Right ventricle myocardium superior (tissue), 1 donor: ENCODE measurements around the gene CTNNA1. TPM values are rescaled to one million over a fixed set of nuclear protein-coding genes. Genes with fewer than 3 reads are reported as not detected.
A peak's percentile ranks its signal among the peaks of the same experiment; 100 is the strongest.

ENCODE experiments used
- ATAC-seq: fragments of 200-7000 bp; cut with Tn5 transposase; one replicate; pipeline ENCODE4 v1.9.1; 2020; ENCODE audit warnings: mild to moderate bottlenecking; ENCODE audit not compliant: poor library complexity
- DNase-seq: peaks from one replicate; pipeline ENCODE4 v3.0.0-alpha.2; 2020
- intact Hi-C: fragments of 100-400 bp; cut with DNase I; formaldehyde crosslinking; loops from one replicate; pipeline ENCODE4 v1.11.2; 2022
- total RNA-seq: library from RNA; stranded (reverse); fragmentation: NEBNext Ultra II Directional; extraction: Animal tissue kit (Norgen Biotek cat#: 25700); gene quantifications from one replicate; pipeline ENCODE4 v1.2.1, GENCODE V29; 2021
- donor health status: DM: no; HTN: yes; CAD: no; lungs with severe emphysema.

CTNNA1 gene
- total RNA-seq, 1 donor from 2014 or later = 297 TPM

GRCh38 chr5:138873466-138874221, 120.4 kb downstream of the CTNNA1 start:
- DNase-seq (no peak), ATAC-seq (peak; percentile 42)
- intact Hi-C loops = no loop called here

- intact Hi-C loops = no loop called here
- no peak for DNase-seq
- no peak for ATAC-seq
Measured at GRCh38 chr5:138874241-138874640, 121.0 kb downstream of the CTNNA1 start.

DNA sequence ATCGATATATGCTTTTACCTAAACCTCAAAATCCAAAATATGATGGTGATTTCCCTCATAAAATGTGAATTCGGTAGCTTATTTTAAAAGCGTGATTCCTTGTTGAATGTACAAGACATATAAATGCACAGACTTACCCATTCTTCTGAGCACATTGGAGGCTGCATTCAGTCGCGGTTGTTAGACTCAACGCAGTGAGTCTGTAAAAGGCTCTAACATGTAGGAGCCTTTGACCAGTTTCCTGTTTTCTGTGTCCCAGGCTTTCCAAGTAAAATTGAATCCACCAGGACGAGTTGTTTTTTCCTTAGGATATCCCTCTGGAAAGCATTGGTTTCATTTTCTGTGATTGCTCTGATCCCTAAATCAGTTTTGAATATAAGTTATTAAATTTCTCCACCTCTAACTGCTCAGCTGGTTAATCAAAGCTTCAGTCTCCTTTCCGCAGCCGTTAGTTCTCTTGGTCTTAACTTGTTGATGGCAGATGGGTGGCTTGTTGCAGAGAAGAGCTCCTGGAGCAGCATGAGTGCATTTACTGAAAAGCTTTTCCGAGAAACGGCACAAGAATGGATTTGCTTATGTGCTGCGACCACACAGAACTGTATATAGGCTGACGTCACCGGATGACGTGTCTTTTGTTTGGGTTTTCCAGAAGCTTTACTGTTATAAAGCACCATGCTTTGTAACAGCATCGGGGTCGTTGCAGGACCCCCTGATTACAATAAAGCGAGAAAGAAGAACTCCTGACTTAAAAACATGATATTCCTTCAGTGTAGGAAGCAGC, 121.7 kb downstream of the CTNNA1 start, which contains the start of gene LRRTM2:
Gene LRRTM2 (minus strand): TSS at position 565 of the 781 bp plus-strand sequence. CDS start 424 bp downstream, at position 141.
- DNase-seq = no peak
- intact Hi-C loops = no loop called here
- ATAC-seq = no peak

GRCh38 chr5:138875552-138875875, 122.3 kb downstream of the CTNNA1 start:
- intact Hi-C loops = no loop called here
- no peak for ATAC-seq
- DNase-seq = no peak

GRCh38 chr5:138875946-138876345, 122.7 kb downstream of the CTNNA1 start:
- ATAC-seq (no peak), DNase-seq (no peak)
- intact Hi-C loops = no loop called here

GRCh38 chr5:138876811-138877210, 123.6 kb downstream of the CTNNA1 start:
- DNase-seq (no peak), ATAC-seq (no peak)
- intact Hi-C loops = no loop called here

DNA sequence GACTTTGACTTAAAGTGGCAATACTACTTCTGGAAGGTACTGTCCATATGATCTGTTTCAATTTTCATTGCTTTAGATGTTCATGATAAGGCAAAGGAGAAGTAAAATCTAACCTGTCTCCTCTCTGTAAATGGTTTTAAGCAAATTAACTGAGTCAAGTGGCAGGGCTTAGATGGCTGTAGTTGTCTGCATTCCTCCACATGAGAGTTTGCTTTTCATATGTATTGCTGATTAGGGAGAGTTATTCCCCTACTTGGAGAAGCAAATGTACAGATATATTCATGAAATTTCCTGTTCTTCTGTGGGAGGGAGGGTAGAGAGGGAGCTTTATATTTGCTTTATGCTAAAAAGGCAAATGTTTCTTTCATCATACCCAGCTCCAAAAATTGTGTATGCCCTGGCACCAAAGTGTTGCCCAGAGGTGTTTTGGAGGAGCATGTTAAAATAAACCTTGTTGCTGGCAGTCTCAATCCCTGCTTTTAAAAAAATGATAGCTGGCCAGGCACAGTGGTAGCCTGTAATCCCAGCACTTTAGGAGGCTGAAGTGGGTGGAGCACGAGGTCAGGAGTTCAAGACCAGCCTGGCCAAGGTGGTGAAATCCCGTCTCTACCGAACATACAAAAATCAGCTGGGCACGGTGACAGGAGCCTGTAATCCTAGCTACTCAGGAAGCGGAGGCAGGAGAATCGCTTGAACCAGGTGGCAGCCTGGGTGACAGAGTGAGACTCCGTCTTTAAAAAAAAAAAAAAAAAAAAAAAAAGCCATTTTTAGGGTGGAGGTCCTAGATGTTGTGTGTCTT, 125.4 kb downstream of the CTNNA1 start:
- DNase-seq = no peak
- ATAC-seq = peak; percentile 37
- intact Hi-C loops = no loop called here

DNA sequence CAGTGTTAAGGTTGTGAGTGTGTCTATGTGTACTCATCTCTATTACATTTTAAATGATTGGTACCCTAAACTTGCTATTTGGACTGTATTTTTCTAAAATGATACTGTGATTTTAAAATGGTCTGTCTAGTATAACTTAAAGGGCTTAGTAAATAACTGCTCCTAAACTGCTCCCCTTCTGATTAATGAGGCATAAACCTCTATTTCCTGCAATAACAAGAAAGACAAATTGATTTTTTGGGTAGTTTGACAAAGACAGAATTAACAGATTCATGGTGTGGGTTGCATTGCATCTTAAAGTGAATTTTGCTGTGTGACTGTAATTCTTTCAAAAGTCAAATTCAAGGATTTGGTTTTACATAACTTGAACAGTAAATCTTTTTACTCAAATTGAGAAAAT, 130.0 kb downstream of the CTNNA1 start:
- DNase-seq = no peak
- ATAC-seq = no peak
- intact Hi-C loops = no loop called here

DNA sequence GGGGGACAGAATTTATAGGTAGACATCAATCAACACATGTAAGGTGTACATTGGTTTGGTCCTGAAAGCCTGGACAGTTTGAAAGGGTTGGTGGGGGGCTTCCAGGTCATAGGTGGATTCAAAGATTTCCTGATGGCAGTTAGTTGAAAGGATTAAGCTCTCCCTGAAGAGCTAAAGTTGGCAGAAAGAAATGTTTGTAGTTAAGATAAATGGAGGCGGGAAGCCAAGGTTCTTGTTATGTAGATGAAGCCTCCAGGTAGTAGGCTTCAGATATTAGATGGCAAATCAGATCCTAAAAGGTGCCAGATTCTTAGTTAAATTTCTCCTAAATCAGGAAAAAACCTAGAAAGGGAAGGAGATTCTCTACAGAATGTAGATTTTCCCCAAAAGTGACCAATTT, 130.9 kb downstream of the CTNNA1 start:
- no peak for ATAC-seq
- DNase-seq = no peak
- intact Hi-C loops = no loop called here

- no peak for DNase-seq
- intact Hi-C loops = no loop called here
- no peak for ATAC-seq
Measured at GRCh38 chr5:138884554-138884953, 131.3 kb downstream of the CTNNA1 start.

GRCh38 chr5:138889994-138890393, 136.8 kb downstream of the CTNNA1 start:
- DNase-seq (no peak), ATAC-seq (no peak)
- intact Hi-C loops = no loop called here

DNA sequence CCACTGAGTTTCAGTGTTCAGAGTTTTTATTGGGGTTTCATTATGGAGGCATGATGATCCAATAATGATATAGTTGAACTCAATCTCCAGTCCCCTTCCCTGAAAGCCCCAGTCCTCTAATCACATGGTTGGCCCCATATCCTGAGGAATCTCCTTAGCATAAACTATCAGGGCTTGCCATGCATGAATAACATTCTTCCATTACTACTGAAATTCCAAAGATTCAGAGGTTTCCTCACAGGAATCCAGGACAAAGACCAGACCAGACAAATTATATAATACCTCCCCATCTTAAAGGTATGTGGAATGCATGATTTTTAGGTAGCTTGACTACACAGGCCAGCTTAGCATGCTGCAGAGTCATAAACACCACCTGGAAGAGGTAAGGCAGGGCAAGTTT, 137.4 kb downstream of the CTNNA1 start:
- no peak for DNase-seq
- intact Hi-C loops = no loop called here
- no peak for ATAC-seq

DNA sequence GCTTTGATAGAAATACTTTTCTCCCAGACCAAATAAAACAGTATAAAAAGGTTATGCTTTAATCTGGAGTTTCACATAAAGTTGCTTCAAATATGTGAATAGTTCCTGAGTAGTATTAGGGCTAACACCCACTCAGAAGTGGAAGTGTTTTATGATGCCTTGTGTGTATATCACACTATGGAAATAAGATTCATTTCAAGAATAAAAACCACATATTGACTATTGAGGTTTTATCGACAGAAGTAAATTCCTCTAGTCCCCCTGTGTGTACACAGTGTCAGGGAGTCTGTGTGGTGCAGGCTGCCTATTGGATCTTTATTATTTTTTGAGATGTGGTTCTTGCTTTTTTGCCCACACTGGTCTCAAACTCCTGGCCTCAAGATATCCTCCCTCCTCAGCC, 142.7 kb downstream of the CTNNA1 start:
- intact Hi-C loops = no loop called here
- no peak for DNase-seq
- ATAC-seq = no peak

DNA sequence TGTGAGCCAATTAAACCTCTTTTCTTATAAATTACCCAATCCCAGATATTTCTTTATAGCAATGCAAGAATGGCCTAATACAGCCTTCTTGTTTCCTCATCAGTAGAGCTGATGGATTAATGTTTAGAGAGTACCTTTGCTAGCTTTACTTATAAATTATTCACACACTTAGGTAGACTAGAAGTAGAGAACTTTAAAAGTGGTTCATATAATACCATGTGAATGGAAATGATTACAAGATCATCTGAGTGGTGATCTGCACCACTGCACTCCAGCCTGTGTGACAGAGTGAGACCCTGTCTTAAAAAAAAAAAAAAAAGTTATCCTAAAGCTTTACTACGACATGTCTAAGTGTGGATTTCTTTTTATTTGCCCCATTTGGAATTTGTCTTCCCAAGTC, 145.1 kb downstream of the CTNNA1 start:
- no peak for DNase-seq
- intact Hi-C loops = no loop called here
- no peak for ATAC-seq

- intact Hi-C loops = no loop called here
- DNase-seq = no peak
- no peak for ATAC-seq
Measured at GRCh38 chr5:138898742-138899141, 145.5 kb downstream of the CTNNA1 start.

DNA sequence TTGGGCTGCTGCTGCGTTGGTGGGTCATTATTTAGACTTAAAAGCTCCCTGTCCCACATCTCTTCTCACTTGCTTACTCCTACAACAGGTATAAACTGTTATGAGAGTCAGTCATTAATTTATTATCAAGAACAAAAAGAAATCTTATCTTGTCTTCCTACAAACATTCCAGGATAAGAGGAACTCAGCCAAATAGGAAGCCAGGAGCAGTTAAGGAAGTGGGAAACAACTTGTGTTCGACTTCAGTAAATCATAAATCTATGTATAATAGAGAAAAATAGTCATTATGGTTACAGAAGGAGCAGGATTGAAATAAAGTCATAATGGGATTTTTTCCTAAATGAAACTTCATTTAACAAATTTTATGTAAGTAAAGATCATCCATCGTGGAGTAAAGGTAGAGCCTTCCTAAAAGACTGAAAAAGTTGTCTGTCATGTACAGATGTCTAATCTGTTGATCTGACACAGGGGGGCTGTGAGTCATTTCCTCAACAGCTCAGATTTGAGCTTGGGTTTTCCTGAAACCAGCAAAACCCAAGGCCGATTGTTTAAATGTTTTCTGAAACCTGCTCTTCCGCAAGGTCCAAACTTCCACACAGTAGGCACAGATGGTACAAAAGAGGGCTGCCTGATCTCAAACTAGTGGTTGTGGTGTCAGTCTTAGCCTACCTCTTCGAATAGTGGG, 147.2 kb downstream of the CTNNA1 start:
- intact Hi-C loops = no loop called here
- DNase-seq = no peak
- ATAC-seq = no peak

GRCh38 chr5:138901716-138902115, 148.5 kb downstream of the CTNNA1 start:
- no peak for DNase-seq
- no peak for ATAC-seq
- intact Hi-C loops = no loop called here

DNA sequence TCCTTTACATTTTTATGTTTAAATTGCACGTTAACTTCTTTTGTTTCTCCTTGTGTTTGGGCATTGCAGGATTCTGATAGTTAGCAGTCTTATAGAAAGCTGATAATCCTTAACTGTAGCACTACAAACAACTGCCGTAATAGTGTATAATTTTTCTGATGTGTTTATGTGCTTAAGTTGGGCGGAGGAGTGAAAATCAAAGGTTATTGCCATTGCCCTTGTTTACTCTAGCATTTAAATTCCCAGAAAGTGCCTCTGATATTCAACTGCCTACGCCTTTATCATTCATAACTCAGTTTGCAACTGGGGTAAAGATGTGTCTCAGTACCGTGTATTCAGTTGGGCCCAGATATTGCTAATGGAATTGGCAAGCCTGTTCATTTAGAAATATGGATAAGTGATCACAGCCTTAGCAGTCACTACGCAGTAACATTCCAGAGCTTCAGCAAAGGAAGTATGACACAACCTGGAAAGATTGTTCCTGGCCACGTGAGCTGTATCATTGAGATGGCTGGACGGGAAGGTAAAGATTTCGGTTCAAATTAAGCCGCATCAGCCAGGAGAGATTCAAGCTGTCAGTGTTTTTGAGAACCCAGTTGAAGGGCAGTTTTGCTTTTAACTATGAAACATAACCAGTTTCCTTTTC, 150.0 kb downstream of the CTNNA1 start:
- intact Hi-C loops = no loop called here
- DNase-seq (no peak), ATAC-seq (peak; percentile 35)

- intact Hi-C loops = no loop called here
- DNase-seq = no peak
- ATAC-seq = no peak
Measured at GRCh38 chr5:138905541-138905940, 152.3 kb downstream of the CTNNA1 start.
